K562 (cell line): ENCODE measurements around the gene SGSH. TPM values are rescaled to one million over a fixed set of nuclear protein-coding genes. Genes with fewer than 3 reads are reported as not detected.

Source experiments
- ATAC-seq: fragments of 200-7000 bp; cut with Tn5 transposase; 3 replicates; pipeline ENCODE4 v1.9.1; 2020; ENCODE audit warnings: moderate library complexity
- BruUV-seq: library from RNA; stranded (reverse); fragments of 400-500 nt; replicated peaks from 2 replicates; lab custom pipeline; 2021; lab: Mats Ljungman, UMichigan
- CTCF ChIA-PET: fragments of 300-600 bp; formaldehyde crosslinking; extraction: SDS; loops from one replicate; lab custom pipeline; 2021; ENCODE audit warnings: low intra/inter-chr PET ratio; lab: Yijun Ruan, JAX
- POLR2A ChIA-PET: fragments of 300-600, 350-650 bp; sonication (Branson Sonifier 250); formaldehyde crosslinking; extraction: SDS; loops from one replicate; lab custom pipeline; 2021; ENCODE audit warnings: antibody characterized with exemption, inconsistent platforms; lab: Yijun Ruan, JAX
- DNase-seq, 4 experiments: peaks; one replicate each; pipeline versions ENCODE4 v3.0.0 to v3.0.0-alpha.2; 2011 to 2018; ENCODE audit warnings: low spot score in 3 of 4, mixed read lengths in 3 of 4; ENCODE audit errors: extremely low read depth in 1 of 4
- FAIRE-seq: peaks from 2 replicates; lab custom pipeline; 2011; peaks lifted over from hg19 to GRCh38; lab: Jason Lieb, UNC
- H2AFZ ChIP-seq: 2 replicates; pipeline ENCODE4 v1.6.0; 2011; ENCODE audit warnings: low read depth, low read length, control low read depth, inconsistent platforms
- H3K27ac ChIP-seq: fragments of 200-600 bp; 3 replicates; pipeline ENCODE4 v1.8.0; 2011; ENCODE audit warnings: low read depth, mild to moderate bottlenecking, control low read depth, inconsistent platforms, low read length, moderate library complexity, mixed read lengths; ENCODE audit errors: extremely low read depth
- H3K27me3 ChIP-seq, 2 experiments: fragments of 300-600 bp in 1 of 2; 2 replicates in 1 of 2; 3 replicates in 1 of 2; pipeline versions ENCODE4 v1.6.0 to v1.8.0; 2011; ENCODE audit warnings: inconsistent platforms in 2 of 2, low read length in 2 of 2, mild to moderate bottlenecking in 1 of 2, mixed read lengths in 1 of 2, moderate library complexity in 1 of 2; ENCODE audit not compliant: control insufficient read depth in 2 of 2, insufficient read depth in 2 of 2
- H3K36me3 ChIP-seq: fragments of 300-600 bp; 3 replicates; pipeline ENCODE4 v1.8.0; 2011; ENCODE audit warnings: mild to moderate bottlenecking, low read length, inconsistent platforms; ENCODE audit not compliant: control insufficient read depth, insufficient read depth
- H3K4me1 ChIP-seq, 2 experiments: fragments of 200-600 bp in 1 of 2; replicated peaks in 1 of 2; 2 replicates in 1 of 2; 3 replicates in 1 of 2; pipeline versions ENCODE4 v1.5.1 to v1.8.0; 2011; ENCODE audit warnings: inconsistent platforms in 2 of 2, low read length in 2 of 2, mild to moderate bottlenecking in 1 of 2, mixed read lengths in 1 of 2, moderate library complexity in 1 of 2; ENCODE audit not compliant: control insufficient read depth in 2 of 2, insufficient read depth in 2 of 2
- H3K4me2 ChIP-seq: 2 replicates; pipeline ENCODE4 v1.6.1; 2011; ENCODE audit warnings: low read length, control low read depth, inconsistent platforms, mixed read lengths; ENCODE audit not compliant: insufficient read depth
- H3K4me3 ChIP-seq: fragments of 200-600 bp; sonication (generic), shearing (Covaris generic); 2 replicates; pipeline ENCODE4 v1.5.1; 2016; ENCODE audit warnings: control low read depth, inconsistent platforms
- H3K79me2 ChIP-seq: fragments of 200-600 bp; 3 replicates; pipeline ENCODE4 v1.8.0; 2011; ENCODE audit warnings: low read length, inconsistent platforms; ENCODE audit not compliant: control insufficient read depth, insufficient read depth
- H3K9ac ChIP-seq, 2 experiments: 2 replicates each; pipeline versions ENCODE4 v1.6.0 to v1.6.1; 2011; ENCODE audit warnings: low read depth in 2 of 2, low read length in 2 of 2, control low read depth in 1 of 2, inconsistent platforms in 1 of 2, mild to moderate bottlenecking in 1 of 2, mixed read lengths in 1 of 2; ENCODE audit not compliant: insufficient read depth in 1 of 2
- H3K9me1 ChIP-seq: one replicate; pipeline ENCODE4 v1.6.0; 2011; ENCODE audit warnings: inconsistent platforms, mild to moderate bottlenecking, low read length, moderate library complexity; ENCODE audit not compliant: control insufficient read depth, insufficient read depth
- H3K9me3 ChIP-seq: replicated peaks from 2 replicates; pipeline ENCODE4 v1.5.1; 2011; ENCODE audit warnings: low read depth, low read length, inconsistent platforms; ENCODE audit not compliant: control insufficient read depth, insufficient read depth
- H4K20me1 ChIP-seq: replicated peaks from 2 replicates; pipeline ENCODE4 v1.6.1; 2011; ENCODE audit warnings: low read length, inconsistent platforms, mixed read lengths; ENCODE audit not compliant: control insufficient read depth, insufficient read depth
- NR2C2 ChIP-seq, 2 experiments: fragments of 200-800 bp in 1 of 2; sonication (Bioruptor generic) in 1 of 2; sonication (generic) in 1 of 2; formaldehyde crosslinking in 1 of 2; IDR thresholded peaks; 2 replicates each; pipeline versions ENCODE4 v1.6.1 to v1.8.0; 2016 to 2022; ENCODE audit warnings: mild to moderate bottlenecking in 1 of 2, missing compliant biosample characterization in 1 of 2, missing genetic modification characterization in 1 of 2, missing genetic modification reagents in 1 of 2
- WGBS: fragments of 100-300 bp; shearing (Covaris generic); methylation state at CpG from one replicate; pipeline ENCODE4 v1.1.6; 2016; ENCODE audit warnings: low coverage, mixed read lengths; ENCODE audit not compliant: insufficient coverage; ENCODE audit errors: missing lambda C conversion rate; 5-methylcytosine and 5-hydroxymethylcytosine counted together
- in situ Hi-C: fragments of 300-500 bp; cut with MboI; formaldehyde crosslinking; loops from 4 replicates; pipeline ENCODE4 v1.15.0; 2018; ENCODE audit warnings: inconsistent platforms, mixed read lengths
- intact Hi-C: fragments of 100-400 bp; cut with micrococcal nuclease; formaldehyde crosslinking; loops from 2 replicates; pipeline ENCODE4 v1.14.2; 2022
- polyA plus RNA-seq, 8 experiments: library from polyadenylated mRNA; depleted of rRNA in 4 of 8; stranded (reverse) in 5 of 8; unstranded in 3 of 8; fragments of >200 nt; fragmentation: Nextera tagmentation in 2 of 8; fragmentation: Illumina TruSeq in 1 of 8; extraction: Ambion mirVana in 2 of 8; extraction: Trizol in 1 of 8; gene quantifications; 2 replicates each; pipeline versions ENCODE4 v1.2.1 to v1.2.3, GENCODE V29; 2011 to 2014; ENCODE audit warnings: inconsistent platforms in 1 of 8, missing spikeins in 1 of 8
- total RNA-seq, 7 experiments: library from RNA; depleted of rRNA in 6 of 7; stranded (reverse); fragments of >200 nt in 6 of 7; fragmentation: Illumina TruSeq in 2 of 7; extraction: Trizol in 2 of 7; gene quantifications; 2 replicates each; pipeline versions ENCODE4 v1.2.1 to v1.2.3, GENCODE V29; 2011 to 2021; ENCODE audit warnings: low replicate concordance in 1 of 7
- TF ChIP-seq, protein P1 (sequence below), 2 experiments: fragments of 250-450 bp in 1 of 2; fragments of 450-650 bp in 1 of 2; sonication (Bioruptor Pico) in 1 of 2; IDR thresholded peaks; 2 replicates each; pipeline versions ENCODE4 v1.6.1 to v1.8.0; 2016 to 2021; ENCODE audit warnings: mild to moderate bottlenecking in 2 of 2, moderate library complexity in 2 of 2, missing compliant biosample characterization in 1 of 2, missing genetic modification characterization in 1 of 2

SGSH gene
- total and polyA plus RNA-seq, 9 of the 15 experiments (the other 6 are each of a cell fraction or from before 2014, with no cell fraction given), result 0.25 to 15.7 (median 4.9) TPM

DNA sequence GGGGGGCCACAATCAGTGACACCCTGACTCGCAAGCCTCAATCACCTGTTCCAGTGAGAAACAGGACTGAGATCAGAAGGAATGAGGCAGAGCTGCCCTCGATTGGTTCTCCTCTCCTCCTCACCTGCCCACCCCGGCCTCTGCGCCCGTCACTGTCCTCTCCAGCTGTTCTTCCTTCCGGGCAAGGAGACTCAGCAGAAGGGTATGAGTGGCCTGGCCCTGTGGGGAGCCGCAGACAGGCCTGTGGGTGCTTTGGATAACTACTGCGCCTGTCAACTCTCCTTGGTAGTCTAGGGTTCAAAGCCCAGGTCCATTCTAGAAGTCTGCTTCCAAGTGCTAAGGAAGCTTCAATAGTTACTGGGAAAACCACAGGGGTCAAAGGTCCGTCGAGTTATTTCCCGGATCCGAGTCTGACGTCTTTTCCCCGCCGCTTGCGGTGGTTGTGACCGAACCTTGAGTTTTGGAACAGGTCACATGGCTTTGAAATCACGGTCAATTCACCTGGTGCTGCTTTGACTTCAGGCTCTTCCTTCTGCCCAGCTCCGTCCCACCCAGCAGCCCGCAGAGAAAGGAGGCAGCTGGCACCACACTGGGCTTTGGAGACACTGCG, 42.0 kb downstream of the SGSH start:
- TF ChIP-seq NR2C2 (CRISPR knock-in tag; IDR thresholded peaks at IDR 0.05) (no peak), NR2C2 (tag; IDR thresholded peaks at IDR 0.05) (peak; percentile 56; the same call in 1 of the 2 replicates)
- TF ChIP-seq, protein P1, sequence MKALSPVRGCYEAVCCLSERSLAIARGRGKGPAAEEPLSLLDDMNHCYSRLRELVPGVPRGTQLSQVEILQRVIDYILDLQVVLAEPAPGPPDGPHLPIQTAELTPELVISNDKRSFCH (CRISPR knock-in tag; IDR thresholded peaks at IDR 0.05), result no peak
- TF ChIP-seq, protein P1 (tag; IDR thresholded peaks at IDR 0.05), result no peak
- TF ChIP-seq, all 486 proteins: peak for 1
- DNase-seq, result no peak
- Histone ChIP-seq H3K27ac (no peak overlapping the region), H3K4me1 (peaks cover 0 to 16% of the 10 kb centered on the region in 2 experiments; a peak in 2 of 5 replicates), H2AFZ (no peak overlapping the region), H3K9me1 (no peaks in the 10 kb centered on the region), H3K27me3 (peaks cover 61 to 81% of the 10 kb centered on the region in 2 experiments), H3K4me3 (no peak overlapping the region), H3K9ac (0 out of 4 replicates have a peak overlapping the region, but pooled peaks of 1 of the 2 experiments have one; percentile 6), H3K9me3 (no peaks in the 10 kb centered on the region), H3K79me2 (no peaks in the 10 kb centered on the region), H3K36me3 (no peaks in the 10 kb centered on the region), H3K4me2 (no peak overlapping the region), H4K20me1 (no peaks in the 10 kb centered on the region; the same call in 1 of the 2 replicates)
- ATAC-seq, result no peak
- no TSS peak for BruUV-seq
- 4% methylated on average over 21 of the region's 21 CpGs for WGBS
- intact Hi-C loops (no loop called here), in situ Hi-C loops (no loop called here)
- CTCF ChIA-PET, result no interaction called here
- POLR2A ChIA-PET, result interaction anchor here (1.1 kb wide), 1 partner anchor 10 kb away, joined by 4 read pairs; no protein-coding TSS in a partner anchor
- no peak for FAIRE-seq
